A549 (cell line): Measurements from ENCODE around the gene PARD3B.

Source experiments
- BHLHE40 ChIP-seq: IDR thresholded peaks from 2 replicates; pipeline ENCODE4 v1.6.1; 2012; ENCODE audit warnings: low read depth, low read length, inconsistent platforms
- CTCF ChIP-seq: fragments of >200 bp; sonication (Bioruptor Twin); formaldehyde crosslinking; IDR thresholded peaks from 3 replicates; pipeline ENCODE4 v1.5.1; 2016
- EHMT2 ChIP-seq: fragments of 200-600 bp; sonication (generic); IDR thresholded peaks from 2 replicates; pipeline ENCODE4 v1.6.1; 2016; ENCODE audit warnings: antibody characterized with exemption, low read depth, mild to moderate bottlenecking, moderate library complexity
- ESRRA ChIP-seq: fragments of 150-350 bp; IDR thresholded peaks from 2 replicates; pipeline ENCODE4 v1.6.1; 2014; ENCODE audit warnings: mild to moderate bottlenecking, low read length, borderline replicate concordance
- FOSL2 ChIP-seq, 2 experiments: fragments of 450-650 bp in 1 of 2; fragments of >200 bp in 1 of 2; sonication (Bioruptor Twin) in 1 of 2; formaldehyde crosslinking; IDR thresholded peaks; 2 replicates each; pipeline versions ENCODE4 v1.5.0 to v1.6.1; 2016 to 2020; ENCODE audit warnings: mild to moderate bottlenecking in 1 of 2, moderate library complexity in 1 of 2
- HEYL ChIP-seq: fragments of 250-450 bp; sonication (Bioruptor Pico); IDR thresholded peaks from 2 replicates; pipeline ENCODE4 v1.8.0; 2021; ENCODE audit warnings: mild to moderate bottlenecking, moderate library complexity
- JUNB ChIP-seq: fragments of >200 bp; sonication (Bioruptor Twin); formaldehyde crosslinking; IDR thresholded peaks from 2 replicates; pipeline ENCODE4 v1.6.1; 2016
- KDM5A ChIP-seq: fragments of 200-600 bp; sonication (generic); IDR thresholded peaks from 2 replicates; pipeline ENCODE4 v1.6.1; 2016; ENCODE audit warnings: antibody characterized with exemption, mild to moderate bottlenecking
- MAX ChIP-seq: IDR thresholded peaks from 2 replicates; pipeline ENCODE4 v1.6.1; 2012
- NR3C1 ChIP-seq: fragments of >200 bp; sonication (Bioruptor Twin); formaldehyde crosslinking; IDR thresholded peaks from 3 replicates; pipeline ENCODE4 v1.6.1; 2017
- POLR2A ChIP-seq: IDR thresholded peaks from 2 replicates; pipeline ENCODE4 v1.6.1; 2012; ENCODE audit warnings: mild to moderate bottlenecking, low read length
- RCOR1 ChIP-seq: fragments of 150-350 bp; IDR thresholded peaks from 2 replicates; pipeline ENCODE4 v1.6.1; 2014; ENCODE audit warnings: antibody characterized with exemption, low read length, low read depth

GRCh38 chr2:204504594-204504993 is 40.7 kb upstream of the PARD3B start:
- TF ChIP-seq CTCF (no peak), MAX (no peak), POLR2A (no peak), ESRRA (no peak), EHMT2 (no peak), JUNB (no peak), BHLHE40 (no peak), KDM5A (no peak), HEYL (CRISPR knock-in tag) (no peak), NR3C1 (no peak), FOSL2 (IDR thresholded peaks at IDR 0.05) (no peak), FOSL2 (CRISPR knock-in tag; IDR thresholded peaks at IDR 0.05) (no peak), RCOR1 (no peak)
